Measurements from ENCODE around the gene CLEC12A.

DNA sequence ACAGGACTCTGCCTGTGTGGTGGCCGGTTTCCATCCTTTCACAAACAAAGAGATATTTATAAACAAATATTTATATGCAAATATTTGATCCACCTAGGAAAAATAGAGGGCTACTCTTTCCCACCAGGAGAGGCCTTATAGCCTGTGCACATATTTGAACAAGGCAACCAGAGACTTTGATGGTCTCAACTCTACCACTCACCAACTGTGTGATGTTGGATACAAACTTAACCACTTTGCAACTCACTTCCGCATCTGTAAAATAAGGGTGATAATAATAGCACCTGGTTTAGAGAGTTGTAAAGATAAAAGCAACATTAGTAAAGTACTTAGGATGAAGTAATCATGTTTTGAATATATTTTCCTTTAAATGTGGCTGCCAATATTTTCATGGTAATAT lies 1.5 kb upstream of the CLEC12A start:
- TF ChIP-seq CTCF (IDR thresholded peaks at IDR 0.05) (no peak), POLR2A (IDR thresholded peaks at IDR 0.05) (no peak)

Measured in adrenal gland (tissue), 5 donors.